Heart left ventricle (tissue), 13 donors: ENCODE measurements around the gene CDH20.

ENCODE experiments used
- CTCF ChIP-seq, 12 donors: fragments of 200-600 bp; sonication (generic) in 4 of 12; IDR thresholded peaks; one replicate each; pipeline versions ENCODE4 v1.5.0 to v1.8.0; 2018 to 2022; ENCODE audit warnings: antibody characterized with exemption in 12 of 12, mild to moderate bottlenecking in 5 of 12
- POLR2A ChIP-seq, 2 donors: fragments of 450-650 bp; IDR thresholded peaks; one replicate each; pipeline ENCODE4 v1.6.1; 2017; ENCODE audit warnings: antibody characterized with exemption in 2 of 2, mild to moderate bottlenecking in 2 of 2, moderate library complexity in 2 of 2
- donor health status: ischemic (EF 13 %, LVEDD 7.1; RV severe dilation, severe dysfunction).
- donor health status: DM: no; HTN: yes; CAD: no.
- donor health status: DM: no; HTN: no; CAD: no.
- donor health status: ischemic (EF 25% LVEDD 6.9; RV normal size, moderate dysfunction).
- donor health status: ischemic (EF 25% LVEDD 5.7; RV mildly dilated, moderate dysfunction).
- donor health status: ischemic (EF 35%, LVEDD 5.7; RV mildly dilated, moderate dysfunction).
- donor health status: nonischemic (EF 11% LVEDD 7.7; RV severe dilation, severe dysfunction).
- donor health status: DM: yes; HTN: yes; CAD: no.
- donor health status: PGD.
- donor health status: ischemic (EF 29% LVEDD 5.4; RV normal size, mild dysfunction).
- donor health status: nonischemic (EF 23%, LVEDD 6.1; RV moderate dilation, normal function).

DNA sequence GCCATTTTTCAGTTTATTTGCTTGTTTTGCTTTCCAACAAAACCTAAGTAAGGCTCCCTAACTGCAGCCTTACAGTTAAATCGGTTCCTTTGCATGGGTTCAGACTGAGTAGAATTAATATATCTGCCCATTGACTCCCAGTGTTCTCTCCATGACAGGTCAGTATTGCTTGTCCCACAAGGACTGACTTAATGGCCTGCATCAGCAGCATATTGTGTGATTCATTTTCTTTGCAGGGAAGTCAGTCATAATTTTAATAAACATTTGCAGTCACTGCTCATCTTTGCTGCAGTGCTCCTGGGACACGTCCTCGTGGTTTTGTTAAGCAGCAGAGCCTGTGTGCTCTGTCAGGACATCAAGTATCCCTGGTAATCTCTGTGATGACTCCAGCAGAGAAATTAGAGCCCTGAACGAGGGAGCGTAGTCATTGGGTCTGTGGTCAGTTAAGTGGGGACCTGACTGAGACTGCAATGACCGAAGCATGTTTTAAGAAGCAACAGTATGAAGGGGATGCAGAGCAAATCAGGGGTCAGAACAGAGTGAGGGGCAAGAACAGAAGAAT lies 93.3 kb downstream of the CDH20 start:
- TF ChIP-seq CTCF (IDR thresholded peaks at IDR 0.05): no peak
- no peak for TF ChIP-seq POLR2A (IDR thresholded peaks at IDR 0.05)
